OCI-LY7 (cell line): ENCODE results near the gene MYOZ2. TPM values are rescaled to one million over a fixed set of nuclear protein-coding genes. Genes with fewer than 3 reads are reported as not detected.

ENCODE experiments used
- BruUV-seq: library from RNA; stranded (reverse); fragments of 400-500 nt; replicated peaks from 2 replicates; lab custom pipeline; 2021; lab: Mats Ljungman, UMichigan
- CTCF ChIA-PET: fragments of 300-600 bp; sonication (Branson Sonifier 250); formaldehyde crosslinking; loops from one replicate; lab custom pipeline; 2022; ENCODE audit warnings: antibody characterized with exemption; ENCODE audit not compliant: unreplicated experiment; lab: Charles Lee
- POLR2A ChIA-PET: fragments of 300-600 bp; sonication (Branson Sonifier 250); formaldehyde crosslinking; loops from one replicate; lab custom pipeline; 2022; ENCODE audit warnings: antibody characterized with exemption; lab: Charles Lee
- DNase-seq: peaks from one replicate; pipeline ENCODE4 v3.0.0-alpha.2; 2015; ENCODE audit warnings: low spot score
- H2AFZ ChIP-seq: fragments of 200-600 bp; sonication (generic), shearing (Covaris generic); 2 replicates; pipeline ENCODE4 v1.6.1; 2014; ENCODE audit warnings: mild to moderate bottlenecking, antibody characterized with exemption, low read length, moderate library complexity
- H3K27ac ChIP-seq: fragments of 200-600 bp; sonication (generic); 2 replicates; pipeline ENCODE4 v1.5.1; 2014; ENCODE audit warnings: mixed run types, low read depth, mild to moderate bottlenecking, moderate library complexity, low read length, inconsistent platforms; ENCODE audit not compliant: poor library complexity, severe bottlenecking
- H3K36me3 ChIP-seq: fragments of 200-600 bp; sonication (generic); 2 replicates; pipeline ENCODE4 v1.6.1; 2014; ENCODE audit warnings: mild to moderate bottlenecking, antibody characterized with exemption, low read length, moderate library complexity, mixed read lengths; ENCODE audit not compliant: insufficient read depth
- H3K4me1 ChIP-seq: fragments of 200-600 bp; sonication (generic); 2 replicates; pipeline ENCODE4 v1.5.1; 2014; ENCODE audit warnings: mild to moderate bottlenecking, low read length; ENCODE audit not compliant: insufficient read depth, poor library complexity, severe bottlenecking
- H3K4me2 ChIP-seq: fragments of 200-600 bp; sonication (generic); 2 replicates; pipeline ENCODE4 v1.6.1; 2014; ENCODE audit warnings: mild to moderate bottlenecking, low read length
- H3K4me3 ChIP-seq: fragments of 200-600 bp; sonication (generic); 2 replicates; pipeline ENCODE4 v1.5.1; 2014; ENCODE audit warnings: mild to moderate bottlenecking, low read depth, low read length; ENCODE audit not compliant: poor library complexity, severe bottlenecking
- H3K79me2 ChIP-seq: fragments of 200-600 bp; sonication (generic); 2 replicates; pipeline ENCODE4 v1.6.1; 2016; ENCODE audit warnings: low read depth, mild to moderate bottlenecking, low read length, moderate library complexity, mixed read lengths; ENCODE audit not compliant: insufficient read depth
- H3K9me2 ChIP-seq: fragments of 200-600 bp; sonication (generic); 2 replicates; pipeline ENCODE4 v1.6.1; 2016; ENCODE audit warnings: mild to moderate bottlenecking, low read length, mixed read lengths; ENCODE audit not compliant: insufficient read depth
- H3K9me3 ChIP-seq: fragments of 200-600 bp; sonication (generic); 2 replicates; pipeline ENCODE4 v1.6.1; 2014; ENCODE audit warnings: mild to moderate bottlenecking, mixed run types, low read length, mixed read lengths
- H4K20me1 ChIP-seq: fragments of 200-600 bp; sonication (generic); 2 replicates; pipeline ENCODE4 v1.6.1; 2014; ENCODE audit warnings: mild to moderate bottlenecking, antibody characterized with exemption, low read length, moderate library complexity, mixed read lengths; ENCODE audit not compliant: insufficient read depth
- EZH2phosphoT487 ChIP-seq: fragments of 200-600 bp; sonication (generic); IDR thresholded peaks from 2 replicates; pipeline ENCODE4 v1.6.1; 2018; ENCODE audit warnings: low read depth, borderline replicate concordance, mild to moderate bottlenecking, mixed run types, antibody characterized with exemption, low read length, moderate library complexity, mixed read lengths
- intact Hi-C: fragments of 100-400 bp; cut with micrococcal nuclease; formaldehyde crosslinking; loops from one replicate; pipeline ENCODE4 v1.10.0; 2022; ENCODE audit not compliant: unreplicated experiment
- total RNA-seq, 2 experiments: library from RNA; depleted of rRNA in 1 of 2; stranded (reverse); fragments of >200 nt in 1 of 2; shearing (Covaris generic) in 1 of 2; gene quantifications; 2 replicates each; pipeline ENCODE4 v1.2.3, GENCODE V29; 2014 to 2022
- TF ChIP-seq, protein P1 (sequence below): fragments of 200-600 bp; sonication (generic); conservative IDR thresholded peaks from 2 replicates; pipeline ENCODE4 v1.5.1; 2014; ENCODE audit warnings: mild to moderate bottlenecking, antibody characterized with exemption, low read length, moderate library complexity, mixed read lengths

The MYOZ2 gene
- total RNA-seq, 2 experiments from 2014 or later: not detected

DNA sequence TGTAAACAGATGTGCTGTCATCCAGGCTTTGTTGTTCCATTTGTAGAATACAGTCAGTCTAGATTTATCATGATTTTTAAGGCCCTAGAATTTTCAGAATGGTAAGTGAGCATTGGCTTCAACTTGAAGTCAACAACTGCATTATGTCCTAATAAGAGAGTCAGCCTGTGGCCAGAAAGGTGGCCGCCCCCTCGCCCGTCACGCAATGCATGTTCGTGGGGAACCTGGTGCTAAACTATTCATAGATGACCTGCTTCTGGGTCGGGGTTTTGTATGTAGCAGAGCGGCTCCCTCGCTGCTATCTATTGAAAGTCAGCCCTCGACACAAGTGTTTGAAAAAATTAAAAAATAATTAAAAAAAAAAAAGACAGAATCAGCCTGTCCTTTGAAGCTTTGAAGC, 101.6 kb downstream of the MYOZ2 start:
- intact Hi-C loops: no loop called here
- no peak overlapping the region for H3K27ac ChIP-seq
- no TSS peak for BruUV-seq
- POLR2A ChIA-PET: interaction anchor here (0.8 to 1.8 kb wide), 3 partner anchors 11 to 25 kb away, joined by 3 to 7 read pairs (median 3); partner anchors contain the start of gene USP53
- H3K4me1 ChIP-seq: peaks cover 17% of the 10 kb centered on the region
- no peak for TF ChIP-seq EZH2phosphoT487
- TF ChIP-seq, protein P1, sequence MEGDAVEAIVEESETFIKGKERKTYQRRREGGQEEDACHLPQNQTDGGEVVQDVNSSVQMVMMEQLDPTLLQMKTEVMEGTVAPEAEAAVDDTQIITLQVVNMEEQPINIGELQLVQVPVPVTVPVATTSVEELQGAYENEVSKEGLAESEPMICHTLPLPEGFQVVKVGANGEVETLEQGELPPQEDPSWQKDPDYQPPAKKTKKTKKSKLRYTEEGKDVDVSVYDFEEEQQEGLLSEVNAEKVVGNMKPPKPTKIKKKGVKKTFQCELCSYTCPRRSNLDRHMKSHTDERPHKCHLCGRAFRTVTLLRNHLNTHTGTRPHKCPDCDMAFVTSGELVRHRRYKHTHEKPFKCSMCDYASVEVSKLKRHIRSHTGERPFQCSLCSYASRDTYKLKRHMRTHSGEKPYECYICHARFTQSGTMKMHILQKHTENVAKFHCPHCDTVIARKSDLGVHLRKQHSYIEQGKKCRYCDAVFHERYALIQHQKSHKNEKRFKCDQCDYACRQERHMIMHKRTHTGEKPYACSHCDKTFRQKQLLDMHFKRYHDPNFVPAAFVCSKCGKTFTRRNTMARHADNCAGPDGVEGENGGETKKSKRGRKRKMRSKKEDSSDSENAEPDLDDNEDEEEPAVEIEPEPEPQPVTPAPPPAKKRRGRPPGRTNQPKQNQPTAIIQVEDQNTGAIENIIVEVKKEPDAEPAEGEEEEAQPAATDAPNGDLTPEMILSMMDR: no peak
- H4K20me1 ChIP-seq: no peaks in the 10 kb centered on the region
- no peaks in the 10 kb centered on the region for H3K9me2 ChIP-seq
- H3K9me3 ChIP-seq: no peaks in the 10 kb centered on the region
- no peak for DNase-seq
- H2AFZ ChIP-seq: no peak overlapping the region
- H3K36me3 ChIP-seq: 0 out of 2 replicates have a peak, but pooled peaks cover 2% of the 10 kb centered on the region
- no peak overlapping the region for H3K4me3 ChIP-seq
- CTCF ChIA-PET: no interaction called here
- peaks cover 6% of the 10 kb centered on the region; the same call in 1 of the 2 replicates for H3K79me2 ChIP-seq
- H3K4me2 ChIP-seq: no peak overlapping the region

Other genes starting within 250 kb of the MYOZ2 start
- gene SYNPO2, start 247.0 kb upstream of the MYOZ2 start, total RNA-seq (2014; rRNA removed; shearing (Covaris generic)): 0.19 and 0.31 TPM in 2 replicates
- gene SYNPO2, start 247.0 kb upstream of the MYOZ2 start, total RNA-seq (2022): 0.11 and 0.15 TPM in 2 replicates
- gene USP53, start 76.9 kb downstream of the MYOZ2 start, total RNA-seq (2014; rRNA removed; shearing (Covaris generic)): 4.9 and 6.7 TPM in 2 replicates
- 9.2 and 10.5 TPM in 2 replicates for gene USP53, start 76.9 kb downstream of the MYOZ2 start, total RNA-seq (2022)
- not detected in 2 replicates for gene FABP2, start 186.3 kb downstream of the MYOZ2 start, total RNA-seq (2014; rRNA removed; shearing (Covaris generic))
- gene FABP2, start 186.3 kb downstream of the MYOZ2 start, total RNA-seq (2022): not detected in 2 replicates